HCT116 (cell line): ENCODE results near the gene THAP2.

Experiments
- EZH2phosphoT487 ChIP-seq: fragments of 200-600 bp; IDR thresholded peaks from 2 replicates; pipeline ENCODE4 v1.6.1; 2018; ENCODE audit warnings: antibody characterized with exemption, borderline replicate concordance
- TF ChIP-seq, protein P1 (sequence below), 3 experiments: fragments of 200-600 bp in 1 of 3; sonication (generic) in 1 of 3; IDR thresholded peaks in 2 of 3; conservative IDR thresholded peaks in 1 of 3; 2 replicates each; pipeline ENCODE4 v1.5.1; 2012 to 2017; ENCODE audit warnings: low read depth in 2 of 3, low read length in 2 of 3, antibody characterized with exemption in 1 of 3, borderline replicate concordance in 1 of 3, control low read depth in 1 of 3, mild to moderate bottlenecking in 1 of 3, mixed read lengths in 1 of 3, mixed run types in 1 of 3, moderate library complexity in 1 of 3; ENCODE audit not compliant: insufficient read depth in 1 of 3

DNA sequence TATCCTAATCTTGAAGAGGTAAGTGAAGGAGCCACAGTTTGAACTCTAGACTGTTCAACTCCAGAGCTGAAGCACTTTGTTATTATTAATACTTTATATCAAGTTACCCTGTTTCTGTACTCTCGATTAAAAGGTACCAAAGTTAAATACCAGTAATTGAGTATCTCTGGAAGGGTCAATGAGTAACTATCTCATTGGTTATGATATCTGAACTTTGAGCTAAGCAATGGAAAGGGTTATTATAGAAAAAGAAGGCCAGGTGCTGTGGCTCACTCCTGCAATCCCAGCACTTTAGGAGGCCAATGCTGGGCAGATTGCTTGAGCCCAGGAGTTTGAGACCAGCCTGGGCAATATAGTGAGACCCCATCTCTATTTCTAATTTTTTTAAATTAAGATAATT, 31.7 kb downstream of the THAP2 start:
- TF ChIP-seq, protein P1, sequence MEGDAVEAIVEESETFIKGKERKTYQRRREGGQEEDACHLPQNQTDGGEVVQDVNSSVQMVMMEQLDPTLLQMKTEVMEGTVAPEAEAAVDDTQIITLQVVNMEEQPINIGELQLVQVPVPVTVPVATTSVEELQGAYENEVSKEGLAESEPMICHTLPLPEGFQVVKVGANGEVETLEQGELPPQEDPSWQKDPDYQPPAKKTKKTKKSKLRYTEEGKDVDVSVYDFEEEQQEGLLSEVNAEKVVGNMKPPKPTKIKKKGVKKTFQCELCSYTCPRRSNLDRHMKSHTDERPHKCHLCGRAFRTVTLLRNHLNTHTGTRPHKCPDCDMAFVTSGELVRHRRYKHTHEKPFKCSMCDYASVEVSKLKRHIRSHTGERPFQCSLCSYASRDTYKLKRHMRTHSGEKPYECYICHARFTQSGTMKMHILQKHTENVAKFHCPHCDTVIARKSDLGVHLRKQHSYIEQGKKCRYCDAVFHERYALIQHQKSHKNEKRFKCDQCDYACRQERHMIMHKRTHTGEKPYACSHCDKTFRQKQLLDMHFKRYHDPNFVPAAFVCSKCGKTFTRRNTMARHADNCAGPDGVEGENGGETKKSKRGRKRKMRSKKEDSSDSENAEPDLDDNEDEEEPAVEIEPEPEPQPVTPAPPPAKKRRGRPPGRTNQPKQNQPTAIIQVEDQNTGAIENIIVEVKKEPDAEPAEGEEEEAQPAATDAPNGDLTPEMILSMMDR (IDR thresholded peaks at IDR 0.05 in 2 of 3, conservative IDR thresholded peaks at IDR 0.05 in 1 of 3; ENCODE audit: borderline replicate concordance in 1 of 3, insufficient read depth in 1 of 3, low read depth in 2 of 3, low read length in 2 of 3) = no peak
- TF ChIP-seq EZH2phosphoT487 = no peak
